Measurements from ENCODE around the gene JAKMIP1.
"Not testable (repeated sequence)": the region's sequence is repeated elsewhere in the genome, so short reads cannot be mapped to it uniquely, and the experiment has no call there.

Gene JAKMIP1

DNA sequence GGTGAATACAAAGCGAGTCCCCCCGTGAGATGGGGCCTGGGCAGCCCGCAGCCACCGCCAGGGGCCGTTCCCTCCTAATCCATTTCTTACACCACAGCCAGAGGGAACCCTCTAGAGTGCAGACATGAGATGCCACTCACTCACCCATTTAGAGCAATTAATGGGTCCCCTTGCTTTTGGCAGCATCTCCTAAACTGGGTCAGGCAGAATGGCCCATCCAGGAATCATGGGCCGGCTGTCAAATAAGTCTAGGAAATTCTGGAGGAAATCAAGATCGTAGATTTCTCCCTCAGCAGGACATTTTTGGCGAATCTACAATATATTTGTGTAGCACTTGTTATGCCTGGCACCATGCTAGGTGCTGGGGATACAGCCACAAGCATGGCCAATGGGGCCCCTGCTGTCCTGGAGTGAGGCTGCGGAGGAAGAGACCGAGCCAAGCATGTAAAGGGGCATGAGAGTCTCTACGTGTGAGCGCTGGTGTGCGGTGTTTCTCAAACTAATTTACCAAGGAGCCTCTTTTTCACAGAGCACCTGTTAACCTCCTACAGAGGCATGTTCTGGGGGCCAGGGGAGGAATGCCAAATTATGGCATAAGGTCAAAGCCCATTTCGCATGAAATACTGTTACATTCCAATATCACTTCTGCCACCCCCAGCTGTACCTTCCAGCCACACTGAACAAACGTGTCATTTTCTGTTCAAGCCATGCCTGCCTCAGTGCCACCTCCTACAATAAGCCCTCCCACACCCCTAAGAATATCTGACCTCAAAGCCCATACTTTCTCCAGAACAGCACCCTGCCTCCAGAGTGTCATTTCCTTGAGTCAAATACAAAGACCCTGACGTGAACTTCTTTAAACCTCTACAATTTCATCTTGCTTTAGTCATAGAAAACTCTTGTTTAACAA lies 28.1 kb upstream of the JAKMIP1 start:
- no peak for DNase-seq

DNA sequence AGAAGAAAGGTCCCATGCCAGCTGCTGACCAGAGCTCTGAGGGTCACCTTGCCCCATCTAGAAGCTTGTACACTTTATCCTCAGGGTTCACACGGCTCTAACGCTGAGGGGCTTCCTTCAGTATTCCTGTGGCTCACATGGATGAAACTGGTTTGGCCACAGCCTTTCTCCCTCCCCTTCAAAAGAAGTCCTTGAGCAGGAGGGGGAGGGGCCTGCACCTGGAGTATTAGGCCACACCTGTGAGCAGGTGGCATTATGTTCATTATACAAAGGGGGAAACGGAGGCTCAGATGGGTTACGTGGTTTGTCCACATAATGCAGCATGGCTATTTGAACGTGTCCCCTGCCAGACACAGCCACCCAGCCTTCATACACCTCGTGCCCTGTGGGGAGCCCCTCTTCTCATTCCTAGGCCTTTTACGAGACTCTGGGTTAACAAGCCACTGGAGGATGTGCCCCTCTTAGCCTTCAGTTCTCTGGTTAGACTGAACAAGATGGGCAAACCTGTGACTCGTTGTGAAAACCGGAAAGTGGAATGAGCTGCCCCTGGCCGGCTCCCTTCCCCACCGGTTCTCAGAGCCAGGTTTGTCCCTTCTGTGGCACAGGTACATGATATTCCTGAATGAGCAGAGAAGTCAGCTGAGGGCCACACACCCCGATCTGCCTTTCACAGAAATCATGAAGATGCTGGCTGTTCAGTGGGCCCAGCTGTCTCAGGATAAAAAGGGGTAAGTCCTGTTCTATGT lies 27.2 kb upstream of the JAKMIP1 start:
- no peak for DNase-seq

DNA sequence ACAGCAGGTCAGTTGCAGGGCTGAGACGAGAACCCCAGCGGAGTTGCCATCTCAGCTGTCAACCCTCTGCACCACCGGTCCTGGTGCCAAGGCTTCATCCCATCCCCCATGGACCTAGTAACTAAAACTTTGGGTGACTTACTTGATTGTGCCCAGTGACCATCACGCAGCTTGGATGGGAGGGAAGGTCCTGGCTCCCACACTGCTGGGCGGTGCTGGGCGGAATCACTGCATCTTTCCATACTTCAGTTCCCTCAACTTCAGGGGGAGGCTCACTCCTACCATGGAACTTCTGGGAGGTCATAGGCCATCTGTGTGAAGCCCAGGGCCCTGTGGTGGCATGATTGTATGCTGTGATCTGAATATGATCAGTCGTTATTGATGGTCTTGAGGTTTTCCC lies 26.2 kb upstream of the JAKMIP1 start:
- DNase-seq, result no peak

DNA sequence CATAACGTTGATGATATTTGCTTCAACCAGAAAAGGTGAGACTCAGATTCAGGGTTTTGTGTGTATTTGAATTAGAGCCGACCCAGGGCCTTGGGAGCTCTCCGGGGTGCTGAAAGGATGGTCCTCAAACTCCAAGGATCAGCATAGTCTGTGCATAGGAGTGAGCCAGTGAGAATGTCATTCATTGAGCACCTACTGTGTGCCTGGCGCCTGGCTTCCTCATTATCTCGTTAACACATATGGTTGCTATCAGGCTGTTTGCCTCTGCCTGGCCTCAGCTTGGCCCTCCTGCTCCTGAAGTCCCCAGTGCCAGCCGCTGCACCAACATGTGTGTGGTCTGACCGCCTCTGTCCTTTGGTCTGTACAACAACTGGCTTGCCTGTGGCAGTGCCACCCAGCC lies 25.1 kb upstream of the JAKMIP1 start:
- DNase-seq, result no peak

DNA sequence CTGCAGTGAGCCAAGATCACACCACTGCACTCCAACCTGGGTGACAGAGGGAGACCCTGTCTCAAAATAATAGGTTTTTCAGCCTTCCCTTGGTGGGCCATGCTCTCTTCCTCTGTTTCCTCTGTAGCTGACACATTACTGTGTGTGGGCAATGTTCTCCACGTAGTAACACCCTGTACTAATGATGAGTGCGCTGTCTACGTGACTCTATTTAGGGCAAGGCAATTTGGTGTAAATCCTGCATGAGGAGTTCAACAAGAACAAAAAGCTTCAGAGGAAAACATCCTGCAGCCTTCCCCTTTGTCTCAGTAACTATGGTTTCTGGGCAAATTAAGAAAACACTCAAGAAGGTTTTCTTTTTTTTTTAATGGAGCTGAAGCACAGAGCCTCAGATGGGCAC lies 24.4 kb upstream of the JAKMIP1 start:
- no peak for DNase-seq

DNA sequence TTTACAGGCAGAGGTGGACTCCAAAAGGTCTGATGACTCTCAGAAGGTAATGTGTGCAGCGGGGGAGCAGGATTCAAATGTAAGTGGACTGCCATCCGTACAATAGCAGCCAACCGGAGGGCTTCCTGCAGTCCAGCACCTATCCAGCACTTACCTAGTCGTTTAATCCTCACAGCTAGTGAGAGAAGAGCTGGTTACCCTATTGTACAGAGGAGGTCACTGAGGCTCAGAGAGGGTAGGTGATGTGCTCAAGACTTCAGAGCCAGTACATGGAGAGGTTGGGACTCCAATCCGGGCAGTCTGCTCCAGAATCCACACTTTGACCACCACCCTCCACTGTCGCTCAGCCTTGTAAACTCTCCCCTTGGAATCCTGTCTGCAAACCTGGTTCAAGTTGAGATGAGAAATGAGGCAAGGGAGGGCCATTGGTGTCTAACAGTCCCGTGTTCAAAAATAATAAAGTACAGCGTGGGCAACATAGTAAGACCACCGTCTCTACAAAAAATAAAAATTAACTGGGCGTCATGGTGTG lies 22.5 kb upstream of the JAKMIP1 start:
- no peak for DNase-seq

DNA sequence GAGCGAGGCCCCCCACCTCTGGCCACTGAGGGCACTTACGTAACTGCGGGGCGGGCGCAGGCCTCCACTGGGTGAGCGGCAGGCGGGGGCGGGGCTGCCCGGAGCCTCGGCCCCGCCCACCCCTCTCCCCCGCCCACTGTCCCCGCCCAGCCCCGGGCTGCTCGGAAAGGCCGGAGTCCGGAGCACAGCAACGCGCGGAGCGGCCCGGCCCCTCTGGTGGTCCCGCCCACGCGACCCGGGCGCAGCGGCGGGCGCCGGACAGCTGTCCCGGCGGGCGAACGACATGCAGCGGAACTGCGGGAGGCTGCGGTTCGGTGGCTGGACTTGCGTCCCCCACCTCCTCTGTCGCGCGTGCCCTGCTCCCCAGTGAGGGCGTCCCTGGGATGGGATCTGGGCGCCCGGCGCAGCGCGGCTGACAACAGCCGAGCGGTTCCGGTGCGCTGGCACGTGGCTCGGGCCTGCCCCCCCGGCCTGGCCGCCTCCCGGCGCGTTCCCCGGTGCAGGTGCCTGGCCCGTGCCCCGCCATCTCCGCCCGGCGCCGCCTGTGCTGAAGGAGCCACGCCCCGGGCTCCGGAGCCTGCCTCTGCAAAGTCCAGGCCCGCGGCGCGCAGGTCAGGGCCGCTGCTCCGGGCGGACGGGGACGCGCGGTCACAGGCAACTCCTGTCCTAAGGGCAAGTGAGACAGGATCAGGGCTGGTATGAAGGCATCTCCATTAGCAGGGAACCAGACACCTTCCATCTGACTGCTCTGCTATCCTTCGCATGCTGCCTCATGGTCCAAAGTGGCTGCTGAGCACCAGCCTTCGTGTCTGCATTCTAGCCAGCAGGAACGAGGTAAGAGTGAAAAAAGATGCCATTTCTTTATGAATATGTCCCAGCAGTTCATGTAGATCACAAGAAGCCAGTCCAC lies 21.8 kb upstream of the JAKMIP1 start:
- no peak for DNase-seq

DNA sequence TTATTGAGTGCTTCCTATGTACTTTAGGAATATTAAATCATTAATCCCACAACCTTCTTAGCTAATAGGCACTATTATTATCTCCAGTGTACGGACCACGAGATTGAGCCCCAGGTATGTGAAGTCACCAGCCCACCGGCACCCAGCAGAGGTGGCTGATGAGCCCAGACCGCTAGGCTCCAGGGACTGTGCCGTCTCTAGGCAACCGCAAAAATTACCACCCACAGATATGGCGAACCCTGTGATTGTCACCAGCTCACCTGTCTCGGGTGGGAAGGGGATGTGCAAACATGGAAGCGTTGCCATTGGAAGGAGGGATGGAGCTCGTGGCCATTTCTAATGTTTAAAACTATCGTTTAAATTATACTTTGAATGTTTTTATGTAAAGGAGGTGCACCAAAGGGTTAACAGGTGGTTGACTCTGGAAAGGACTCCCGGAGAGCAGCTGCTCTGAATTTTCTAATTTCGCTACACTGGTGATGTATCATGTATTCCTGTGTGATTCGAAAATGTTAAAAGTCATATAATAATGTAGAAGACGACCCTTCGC lies 21.0 kb upstream of the JAKMIP1 start:
- no peak for DNase-seq

DNA sequence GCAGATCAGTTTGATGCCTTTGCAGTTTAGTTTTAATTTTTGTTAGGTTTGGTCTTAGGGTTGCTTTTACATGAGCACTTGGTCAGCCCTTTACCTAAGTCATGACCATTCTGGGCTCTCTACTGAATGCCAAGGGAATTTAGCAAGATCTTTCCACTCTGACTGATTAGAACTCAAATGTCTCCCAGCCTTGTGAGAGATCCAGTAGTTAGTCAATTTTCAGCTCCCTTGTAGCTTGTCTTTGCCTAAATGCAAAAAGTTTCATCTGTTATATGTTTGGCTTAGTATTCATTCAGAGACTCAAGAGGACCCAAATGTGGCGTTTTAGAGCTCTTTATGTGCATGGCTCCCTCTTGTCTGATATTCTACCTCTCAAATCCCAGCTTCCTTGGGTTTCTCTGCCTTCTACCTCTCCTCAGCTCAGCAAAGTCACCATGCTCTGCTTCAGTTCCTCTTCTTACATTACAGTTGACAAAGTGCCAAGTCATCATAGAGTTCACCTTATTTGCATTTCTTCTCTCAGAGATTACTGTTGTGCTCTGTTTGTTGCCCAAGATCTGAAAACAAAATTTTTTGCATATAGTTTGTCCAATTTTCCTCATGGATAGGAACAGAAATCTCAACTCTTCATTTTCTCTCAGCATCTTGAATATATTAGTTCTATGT lies 17.5 kb upstream of the JAKMIP1 start:
- no peak for DNase-seq

DNA sequence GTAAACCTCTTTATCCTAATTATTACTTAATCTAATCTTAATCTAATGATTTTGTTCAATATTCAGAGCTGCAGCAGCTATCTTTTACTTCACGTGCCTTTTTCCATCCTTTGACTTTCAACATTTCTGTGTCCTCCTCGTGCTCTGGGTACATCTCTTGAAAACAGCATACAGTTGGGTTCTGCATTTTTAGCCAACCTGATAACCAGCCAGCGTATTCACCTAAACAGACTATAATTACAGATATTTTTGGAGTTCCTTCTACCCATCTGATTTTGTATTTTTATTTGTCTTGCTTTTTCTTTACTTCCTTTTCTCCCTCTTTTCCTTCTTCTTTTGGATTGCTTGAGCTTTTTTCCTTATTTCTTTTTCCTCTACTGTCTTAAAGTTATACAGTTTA lies 16.2 kb upstream of the JAKMIP1 start:
- DNase-seq, result no peak

DNA sequence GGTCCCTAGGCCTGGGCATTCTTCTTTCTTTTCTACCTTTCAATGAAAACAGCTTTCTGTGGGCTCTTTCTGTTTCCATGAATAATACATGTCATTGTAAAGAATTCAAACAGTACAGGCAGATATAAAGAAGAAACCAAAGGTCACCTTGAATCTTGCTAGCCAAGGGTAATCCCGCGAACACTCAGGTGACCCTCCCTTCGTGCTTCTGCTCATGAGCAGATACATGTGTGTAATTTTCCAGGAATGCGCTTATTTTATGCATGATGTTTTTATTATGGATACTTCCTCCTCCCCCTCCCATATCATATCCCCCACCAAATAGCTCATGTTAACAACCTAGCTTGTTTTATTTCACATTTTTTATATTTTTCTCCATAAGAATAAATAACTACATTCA lies 9.6 kb upstream of the JAKMIP1 start:
- no peak for DNase-seq

DNA sequence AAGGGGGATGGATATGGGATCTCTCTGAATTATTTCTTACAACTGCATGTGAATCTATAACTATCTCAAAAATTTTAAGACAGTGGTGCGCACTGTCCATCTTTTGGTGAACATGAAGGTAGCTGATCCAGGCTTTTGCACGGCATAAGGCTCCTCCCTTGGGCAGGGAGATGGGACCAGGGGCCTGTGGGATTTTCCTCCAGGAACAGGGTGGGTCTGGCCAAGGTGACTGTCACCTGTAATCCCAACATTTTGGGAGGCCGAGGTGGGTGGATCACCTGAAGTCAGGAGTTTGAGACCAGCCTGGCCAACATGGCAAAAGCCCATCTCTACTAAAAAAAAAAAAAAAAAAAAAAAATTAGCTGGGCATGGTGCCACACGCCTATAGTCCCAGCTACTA lies 8.9 kb upstream of the JAKMIP1 start:
- DNase-seq, result not testable (repeated sequence)

DNA sequence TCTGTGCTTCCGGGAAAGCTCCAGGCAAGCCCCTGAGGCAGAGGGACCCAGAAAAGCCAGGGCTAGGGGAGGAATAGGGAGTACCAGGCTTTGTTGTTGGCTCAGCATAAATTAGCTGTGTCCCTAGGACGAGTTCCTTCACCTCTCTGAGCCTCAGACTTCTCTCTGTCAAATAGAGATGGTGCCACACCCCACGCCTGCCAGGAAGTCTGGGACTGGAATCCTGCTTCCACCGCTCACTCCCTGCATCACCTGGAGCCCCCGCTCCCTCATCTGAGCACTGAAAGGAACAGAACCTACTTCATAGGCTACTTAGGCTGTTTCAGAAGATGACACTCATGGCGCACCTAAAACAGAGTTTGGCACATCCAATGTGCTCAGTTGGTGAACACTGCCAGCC lies 8.1 kb upstream of the JAKMIP1 start:
- no peak for DNase-seq

DNA sequence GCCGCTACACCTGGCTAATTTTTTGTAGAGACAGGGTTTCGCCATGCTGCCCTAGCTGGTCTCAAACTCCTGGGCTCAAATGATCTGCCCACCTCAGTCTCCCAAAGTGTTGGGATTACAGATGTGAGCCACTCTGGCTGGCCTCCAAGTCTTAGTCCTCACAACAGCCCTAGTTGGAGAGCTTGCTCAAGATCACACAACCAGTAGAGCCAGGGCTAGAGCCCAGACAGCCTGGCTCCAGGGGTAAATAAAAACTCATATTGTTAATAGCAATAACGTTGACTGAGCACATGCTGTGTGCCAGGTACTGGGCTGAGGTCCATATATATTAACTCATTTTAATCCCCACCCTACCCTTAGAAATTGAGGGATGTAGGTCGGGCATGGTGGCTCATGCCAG lies 7.3 kb upstream of the JAKMIP1 start:
- no peak for DNase-seq

DNA sequence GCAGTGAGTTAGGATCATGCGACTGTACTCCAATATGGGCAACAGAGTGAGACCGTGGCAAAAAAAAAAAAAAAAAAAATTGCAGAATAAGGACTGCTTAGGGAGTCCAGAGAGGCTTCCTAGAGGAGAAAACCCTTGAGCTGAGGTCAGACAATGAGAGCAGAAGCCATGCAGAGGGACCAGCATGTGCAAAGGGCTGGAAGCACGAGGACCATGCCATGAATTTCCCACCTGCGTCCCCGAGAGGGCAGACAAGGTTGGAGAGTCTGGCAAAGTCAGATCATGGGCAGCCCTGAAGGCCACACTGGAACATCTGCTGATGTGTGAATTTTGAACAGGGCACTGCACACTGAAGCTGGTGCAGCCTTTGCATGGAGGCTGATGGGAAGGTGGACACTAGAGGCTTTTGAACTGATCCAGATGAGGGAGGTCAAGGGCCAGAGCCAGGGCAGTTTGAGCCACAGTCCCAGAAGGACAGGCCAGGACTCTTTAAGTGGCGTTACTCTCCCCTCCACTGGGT lies 6.5 kb upstream of the JAKMIP1 start:
- DNase-seq, result no peak

DNA sequence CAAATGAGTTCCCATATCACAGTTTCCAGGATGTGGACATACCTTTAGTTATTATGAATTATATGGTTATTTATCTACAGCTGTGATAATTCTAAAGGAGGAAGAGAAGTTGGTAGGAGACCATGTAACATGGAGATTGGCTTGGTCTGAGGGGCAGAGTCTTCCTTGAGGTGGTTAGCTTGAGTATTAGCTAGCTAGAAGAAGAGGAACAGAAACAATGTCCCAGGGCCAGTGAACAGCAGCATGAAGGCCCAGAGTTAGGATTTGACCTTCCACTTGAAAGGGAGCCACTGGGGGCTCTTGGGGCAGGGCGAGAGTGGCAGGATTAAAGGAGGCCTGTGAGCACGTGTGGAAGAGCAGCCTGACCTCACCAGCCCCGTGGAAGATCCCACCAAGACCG lies 5.6 kb upstream of the JAKMIP1 start:
- DNase-seq, result no peak

DNA sequence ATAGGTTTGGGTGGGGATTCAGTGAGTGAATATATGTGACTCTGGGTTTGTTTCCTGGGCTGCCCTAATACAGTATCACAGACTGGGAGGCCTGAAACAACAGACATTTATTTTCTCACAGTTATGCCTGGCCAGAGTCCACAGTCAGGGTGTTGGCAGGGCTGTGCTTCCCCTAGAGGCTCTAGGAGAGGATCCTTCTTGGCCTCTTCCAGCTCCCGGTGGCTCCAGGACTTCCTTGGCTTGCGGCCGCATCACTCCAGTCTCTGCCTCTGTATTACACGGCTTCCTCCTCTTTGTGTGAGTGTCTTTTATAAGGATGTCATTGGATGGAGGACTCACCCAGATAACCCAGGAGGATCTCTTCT lies 5.2 kb upstream of the JAKMIP1 start:
- no peak for DNase-seq

DNA sequence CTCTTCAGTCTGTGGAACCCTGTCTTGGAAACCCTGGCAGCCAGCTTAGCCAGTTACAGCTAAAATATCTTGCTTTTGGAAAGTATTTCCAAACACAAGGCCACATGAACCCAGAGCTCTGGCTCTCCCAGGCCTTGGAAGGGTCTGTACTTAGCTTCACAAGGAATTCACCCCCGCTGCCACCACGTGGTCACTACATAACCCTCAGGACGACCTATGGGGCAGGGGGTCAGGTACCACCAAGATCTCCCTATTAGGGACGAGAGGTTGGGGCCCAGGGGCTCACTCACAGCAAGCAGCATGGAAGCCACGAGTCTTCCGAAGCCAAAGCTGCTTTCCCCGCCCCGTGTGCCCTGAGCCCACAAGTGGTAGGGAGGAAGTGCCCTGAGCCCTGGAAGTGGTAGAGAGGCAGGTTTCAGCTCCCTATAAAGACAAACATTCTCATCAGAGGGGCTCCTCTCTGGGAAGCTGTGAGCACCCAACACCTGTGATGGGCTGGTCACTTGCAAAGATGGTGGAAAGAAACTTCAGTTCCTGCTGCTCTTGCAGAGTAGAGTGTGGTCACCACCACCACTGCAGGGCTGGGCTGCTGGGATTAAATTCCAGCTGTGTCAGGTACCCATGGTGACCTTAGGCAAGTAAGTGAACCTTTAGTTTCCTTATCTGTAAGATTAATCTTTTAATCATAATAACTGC lies 4.7 kb upstream of the JAKMIP1 start:
- DNase-seq, result no peak

DNA sequence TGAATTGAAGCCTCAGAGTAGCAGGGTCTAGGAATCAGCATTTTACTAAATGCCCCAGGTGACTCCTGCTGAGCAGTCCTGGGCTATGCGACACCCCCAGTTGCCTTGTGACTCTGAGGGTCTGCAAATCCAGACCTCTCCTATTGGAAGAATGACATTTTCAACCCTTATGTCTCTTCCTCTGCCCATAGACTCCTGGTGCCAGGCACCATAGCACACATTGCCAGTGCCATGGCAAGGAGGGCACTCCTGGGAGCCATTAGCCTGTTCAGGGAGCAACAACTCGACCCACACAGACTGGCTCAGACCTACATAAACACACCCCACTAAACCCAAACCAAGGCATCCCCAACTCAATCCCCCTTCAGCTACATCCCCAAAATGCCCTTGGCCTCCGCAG lies 3.7 kb upstream of the JAKMIP1 start:
- no peak for DNase-seq

DNA sequence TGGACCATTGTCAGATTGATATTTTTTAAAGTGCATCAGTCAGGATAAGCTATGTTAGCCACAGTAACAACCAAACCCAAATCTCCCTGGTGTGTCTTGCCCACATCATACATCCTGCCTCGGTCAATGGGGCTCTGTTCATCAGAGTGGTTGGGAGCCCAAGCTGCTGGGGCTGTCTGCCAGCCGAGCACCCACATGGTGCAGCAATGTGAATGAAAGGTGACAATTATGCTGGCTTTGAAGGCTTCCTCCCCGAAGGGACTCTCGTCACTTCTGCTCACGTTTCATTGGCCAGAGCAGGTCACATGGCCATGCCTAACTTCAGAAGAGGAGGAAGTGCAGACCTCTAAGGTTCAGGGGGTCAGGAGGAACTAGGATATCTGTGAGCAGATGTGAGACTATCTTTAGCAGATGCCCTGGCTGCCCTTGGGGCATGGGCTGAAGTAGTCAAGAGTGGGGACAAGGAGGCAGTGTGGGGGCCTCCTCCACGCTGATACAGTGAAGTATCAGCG lies 1.3 kb upstream of the JAKMIP1 start:
- DNase-seq, result no peak

DNA sequence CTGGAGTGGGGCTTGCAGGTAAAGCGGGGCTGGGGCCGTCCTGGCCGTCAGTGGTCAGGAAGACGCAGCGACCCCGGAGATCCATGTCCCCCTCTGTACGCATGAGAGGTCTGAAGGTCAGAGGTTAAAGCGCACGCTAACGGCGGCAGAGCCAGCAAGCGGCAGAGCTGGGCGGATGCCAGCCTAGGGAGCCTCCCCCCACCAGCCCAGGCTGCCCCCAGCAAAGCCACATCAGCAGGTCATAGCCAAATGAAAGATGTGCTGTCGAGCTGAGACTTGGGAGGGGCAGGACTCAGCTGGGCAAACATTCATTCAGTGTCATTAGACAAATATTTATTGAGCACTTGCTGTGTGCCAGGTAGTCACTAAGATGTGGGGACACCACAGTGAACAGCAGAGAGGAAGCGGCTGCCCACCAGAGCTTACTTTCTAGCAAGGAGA lies 593 bp upstream of the JAKMIP1 start:
- no peak for DNase-seq
